RWPE2 (cell line): ENCODE results near the gene WDR44.
"Not testable (repeated sequence)": the region's sequence is repeated elsewhere in the genome, so short reads cannot be mapped to it uniquely, and the experiment has no call there.

Experiments
- ATAC-seq: fragments of 200-7000 bp; cut with Tn5 transposase; 3 replicates; pipeline ENCODE4 v1.9.1; 2021; ENCODE audit warnings: low read depth
- DNase-seq: peaks from one replicate; pipeline ENCODE4 v3.0.0-alpha.2; 2020; ENCODE audit warnings: low spot score
- H3K27ac ChIP-seq: fragments of 450-650 bp; 2 replicates; pipeline ENCODE4 v1.5.1; 2017; ENCODE audit warnings: mild to moderate bottlenecking; ENCODE audit not compliant: poor library complexity, severe bottlenecking
- H3K27me3 ChIP-seq: fragments of 250-450 bp; sonication (Bioruptor Pico); 2 replicates; pipeline ENCODE4 v1.5.1; 2021; ENCODE audit warnings: mild to moderate bottlenecking, moderate library complexity; ENCODE audit not compliant: insufficient read depth, poor library complexity, severe bottlenecking
- H3K36me3 ChIP-seq: fragments of 250-450 bp; sonication (Bioruptor Pico); 2 replicates; pipeline ENCODE4 v1.5.1; 2020; ENCODE audit warnings: low read depth, mild to moderate bottlenecking, moderate library complexity
- H3K4me1 ChIP-seq: fragments of 250-450 bp; sonication (Bioruptor Pico); 2 replicates; pipeline ENCODE4 v1.5.1; 2021; ENCODE audit warnings: mild to moderate bottlenecking, moderate library complexity; ENCODE audit not compliant: insufficient read depth, poor library complexity, severe bottlenecking
- H3K4me3 ChIP-seq: fragments of 250-450 bp; sonication (Bioruptor Pico); 2 replicates; pipeline ENCODE4 v1.5.1; 2021; ENCODE audit warnings: mild to moderate bottlenecking, moderate library complexity; ENCODE audit not compliant: severe bottlenecking
- H3K9me3 ChIP-seq: fragments of 250-450 bp; sonication (Bioruptor Pico); 2 replicates; pipeline ENCODE4 v1.5.1; 2021; ENCODE audit warnings: mild to moderate bottlenecking, moderate library complexity; ENCODE audit not compliant: severe bottlenecking
- TF ChIP-seq, protein P1 (sequence below): fragments of 450-650 bp; IDR thresholded peaks from one replicate; pipeline ENCODE4 v1.5.1; 2017; ENCODE audit warnings: mild to moderate bottlenecking, moderate library complexity; ENCODE audit not compliant: poor library complexity, severe bottlenecking

Gene WDR44

DNA sequence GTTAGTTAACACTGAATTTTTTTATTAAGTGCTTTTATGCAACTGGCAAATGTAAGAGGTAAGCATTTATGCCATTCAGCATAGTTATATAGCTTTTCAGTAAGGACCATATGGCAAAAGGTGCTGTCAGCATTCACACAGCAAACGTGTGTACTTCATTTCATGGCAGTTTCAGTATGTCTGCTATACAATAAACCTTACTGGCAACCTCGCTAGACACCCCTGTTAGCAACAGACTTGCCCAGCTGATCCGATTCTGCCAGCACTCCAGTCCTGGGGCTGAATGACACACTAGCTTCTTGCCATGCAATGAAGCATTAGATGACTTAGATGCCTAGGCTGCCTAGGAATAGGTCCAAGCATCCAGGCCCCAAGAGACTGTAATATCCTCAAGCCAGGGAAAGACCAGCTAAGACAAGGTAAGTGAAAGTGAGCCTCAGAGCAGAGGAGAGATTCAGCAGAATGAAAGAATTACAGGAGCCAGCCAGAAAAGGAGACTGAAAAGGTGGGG lies 102.4 kb downstream of the WDR44 start:
- H3K36me3 ChIP-seq = peaks cover 3% of the 10 kb centered on the region; the same call in 1 of the 2 replicates

DNA sequence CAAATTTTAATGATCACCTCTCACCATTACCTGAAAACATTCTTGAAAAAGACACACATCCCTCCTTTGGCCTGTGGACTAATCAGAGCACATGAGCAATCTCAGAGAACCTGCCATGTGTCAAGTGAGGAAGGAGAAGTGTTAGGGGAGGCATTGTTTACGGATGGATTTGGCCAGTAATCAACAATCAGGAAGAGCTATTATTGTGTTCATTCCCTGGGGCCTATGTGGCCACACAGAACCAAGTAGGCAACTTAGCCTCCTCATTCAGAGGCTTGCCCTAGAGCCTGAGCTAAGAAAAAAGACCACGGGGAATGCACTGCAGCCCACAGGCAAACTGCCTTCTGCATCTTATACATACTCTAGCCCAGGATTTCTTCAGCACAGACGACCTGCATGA lies 109.1 kb downstream of the WDR44 start:
- no peaks in the 10 kb centered on the region for H3K4me1 ChIP-seq
- TF ChIP-seq, protein P1, sequence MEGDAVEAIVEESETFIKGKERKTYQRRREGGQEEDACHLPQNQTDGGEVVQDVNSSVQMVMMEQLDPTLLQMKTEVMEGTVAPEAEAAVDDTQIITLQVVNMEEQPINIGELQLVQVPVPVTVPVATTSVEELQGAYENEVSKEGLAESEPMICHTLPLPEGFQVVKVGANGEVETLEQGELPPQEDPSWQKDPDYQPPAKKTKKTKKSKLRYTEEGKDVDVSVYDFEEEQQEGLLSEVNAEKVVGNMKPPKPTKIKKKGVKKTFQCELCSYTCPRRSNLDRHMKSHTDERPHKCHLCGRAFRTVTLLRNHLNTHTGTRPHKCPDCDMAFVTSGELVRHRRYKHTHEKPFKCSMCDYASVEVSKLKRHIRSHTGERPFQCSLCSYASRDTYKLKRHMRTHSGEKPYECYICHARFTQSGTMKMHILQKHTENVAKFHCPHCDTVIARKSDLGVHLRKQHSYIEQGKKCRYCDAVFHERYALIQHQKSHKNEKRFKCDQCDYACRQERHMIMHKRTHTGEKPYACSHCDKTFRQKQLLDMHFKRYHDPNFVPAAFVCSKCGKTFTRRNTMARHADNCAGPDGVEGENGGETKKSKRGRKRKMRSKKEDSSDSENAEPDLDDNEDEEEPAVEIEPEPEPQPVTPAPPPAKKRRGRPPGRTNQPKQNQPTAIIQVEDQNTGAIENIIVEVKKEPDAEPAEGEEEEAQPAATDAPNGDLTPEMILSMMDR = no peak
- H3K36me3 ChIP-seq = no peaks in the 10 kb centered on the region
- H3K4me3 ChIP-seq = no peak overlapping the region
- no peak overlapping the region for H3K27ac ChIP-seq
- no peaks in the 10 kb centered on the region for H3K9me3 ChIP-seq
- DNase-seq (no peak), ATAC-seq (no peak)
- H3K27me3 ChIP-seq = no peaks in the 10 kb centered on the region

More for the DNA sequence above, 102.4 kb downstream of the WDR44 start:
- TF ChIP-seq, protein P1 = no peak
- Histone ChIP-seq H3K27me3 (no peaks in the 10 kb centered on the region), H3K27ac (no peak overlapping the region), H3K4me1 (no peaks in the 10 kb centered on the region), H3K4me3 (no peak overlapping the region), H3K9me3 (no peaks in the 10 kb centered on the region)
- no peak for ATAC-seq
- no peak for DNase-seq

DNA sequence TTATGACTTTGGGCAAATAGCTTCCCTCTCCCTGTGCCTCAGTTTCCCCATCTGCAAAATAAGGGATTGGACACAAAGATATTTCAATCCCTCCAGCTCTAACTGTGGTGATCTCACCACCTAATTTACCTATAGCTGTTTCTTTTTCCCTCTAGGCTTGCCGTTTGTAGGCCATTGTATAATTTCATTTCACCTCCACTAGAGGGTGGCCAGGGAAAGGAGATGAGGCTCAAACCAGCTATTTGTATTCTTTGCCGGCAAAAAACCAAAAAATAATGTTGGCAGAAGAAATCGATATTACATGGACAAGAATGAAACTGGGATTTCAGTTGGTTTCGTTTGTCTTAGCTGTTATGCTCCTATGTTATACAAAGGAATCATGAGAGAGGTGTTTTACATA lies 113.6 kb downstream of the WDR44 start:
- Histone ChIP-seq H3K9me3 (no peaks in the 10 kb centered on the region), H3K27ac (no peak overlapping the region), H3K27me3 (no peaks in the 10 kb centered on the region), H3K36me3 (no peaks in the 10 kb centered on the region), H3K4me1 (no peaks in the 10 kb centered on the region), H3K4me3 (no peak overlapping the region)
- peak; percentile 72 for ATAC-seq
- DNase-seq = no peak
- TF ChIP-seq, protein P1 = peak; percentile 53

DNA sequence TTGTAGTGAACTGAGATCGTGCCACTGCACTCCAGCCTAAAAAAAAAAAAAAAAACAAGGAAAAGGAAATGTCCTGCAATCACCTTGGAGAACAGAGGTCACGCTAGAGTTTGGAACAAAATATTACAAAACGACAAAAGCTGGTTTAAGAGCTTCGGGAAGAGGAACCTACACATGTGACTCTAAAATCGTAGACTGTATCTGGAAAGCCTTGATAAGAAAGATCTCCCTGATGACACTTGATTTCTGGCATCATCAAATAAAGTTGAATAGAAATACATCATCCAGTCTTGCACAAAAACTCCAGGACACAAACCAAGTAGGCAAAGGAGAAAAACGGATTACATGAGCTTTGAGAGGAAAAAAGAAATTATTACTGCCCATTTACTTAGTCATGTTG lies 118.6 kb downstream of the WDR44 start:
- no peaks in the 10 kb centered on the region for H3K4me1 ChIP-seq
- H3K9me3 ChIP-seq = no peaks in the 10 kb centered on the region
- ATAC-seq = no peak
- no peak for DNase-seq
- no peaks in the 10 kb centered on the region for H3K36me3 ChIP-seq
- H3K4me3 ChIP-seq = no peak overlapping the region
- no peak overlapping the region for H3K27ac ChIP-seq
- TF ChIP-seq, protein P1 = no peak
- no peaks in the 10 kb centered on the region for H3K27me3 ChIP-seq

DNA sequence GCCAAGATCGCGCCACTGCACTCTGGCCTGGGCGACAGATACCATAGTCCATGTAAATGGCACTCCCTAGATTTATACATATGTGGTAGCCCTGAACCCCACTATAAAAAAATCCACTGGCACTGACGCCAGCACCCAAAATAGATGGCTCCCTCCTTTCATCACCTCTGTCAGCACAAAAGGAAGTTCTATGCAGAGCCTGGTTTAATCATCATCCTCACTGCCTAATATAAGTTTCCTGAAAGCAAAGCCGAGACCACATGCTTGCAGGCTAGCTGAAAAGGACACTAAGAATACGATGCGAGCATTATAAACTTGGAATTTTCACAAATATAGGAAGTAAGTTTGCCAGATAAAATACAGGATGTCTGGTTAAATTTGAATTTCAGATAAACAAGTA lies 122.2 kb downstream of the WDR44 start:
- ATAC-seq (no peak), DNase-seq (no peak)
- H3K4me3 ChIP-seq = no peak overlapping the region
- no peaks in the 10 kb centered on the region for H3K4me1 ChIP-seq
- H3K27ac ChIP-seq = no peak overlapping the region
- no peaks in the 10 kb centered on the region for H3K9me3 ChIP-seq
- no peaks in the 10 kb centered on the region for H3K27me3 ChIP-seq
- TF ChIP-seq, protein P1 = no peak
- no peaks in the 10 kb centered on the region for H3K36me3 ChIP-seq

DNA sequence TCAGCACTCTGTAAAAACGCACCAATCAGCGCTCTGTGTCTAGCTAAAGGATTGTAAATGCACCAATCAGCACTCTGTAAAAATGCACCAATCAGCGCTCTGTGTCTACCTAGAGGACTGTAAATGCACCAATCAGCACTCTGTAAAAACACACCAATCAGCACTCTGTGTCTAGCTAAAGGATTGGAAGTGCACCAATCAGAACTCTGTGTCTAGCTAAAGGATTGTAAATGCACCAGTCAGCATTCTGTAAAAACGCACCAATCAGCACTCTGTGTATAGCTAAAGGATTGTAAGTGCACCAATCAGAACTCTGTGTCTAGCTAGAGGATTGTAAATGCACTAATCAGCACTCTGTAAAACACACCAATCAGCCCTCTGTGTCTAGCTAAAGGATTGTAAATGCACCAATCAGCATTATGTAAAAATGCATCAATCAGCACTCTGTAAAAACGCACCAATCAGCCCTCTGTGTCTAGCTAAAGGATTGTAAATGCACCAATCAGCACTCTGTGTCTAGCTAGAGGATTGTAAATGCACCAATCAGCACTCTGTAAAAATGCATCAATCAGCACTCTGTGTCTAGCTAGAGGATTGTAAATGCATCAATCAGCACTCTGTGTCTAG lies 124.9 kb downstream of the WDR44 start:
- not testable (repeated sequence) for H3K27ac ChIP-seq, H3K4me3 ChIP-seq, H3K9me3 ChIP-seq, H3K27me3 ChIP-seq, H3K36me3 ChIP-seq, H3K4me1 ChIP-seq, DNase-seq, ATAC-seq
